ENCODE measurements around the gene JAG1.
"Not testable (repeated sequence)": the region's sequence is repeated elsewhere in the genome, so short reads cannot be mapped to it uniquely, and the experiment has no call there.

Gene JAG1

DNA sequence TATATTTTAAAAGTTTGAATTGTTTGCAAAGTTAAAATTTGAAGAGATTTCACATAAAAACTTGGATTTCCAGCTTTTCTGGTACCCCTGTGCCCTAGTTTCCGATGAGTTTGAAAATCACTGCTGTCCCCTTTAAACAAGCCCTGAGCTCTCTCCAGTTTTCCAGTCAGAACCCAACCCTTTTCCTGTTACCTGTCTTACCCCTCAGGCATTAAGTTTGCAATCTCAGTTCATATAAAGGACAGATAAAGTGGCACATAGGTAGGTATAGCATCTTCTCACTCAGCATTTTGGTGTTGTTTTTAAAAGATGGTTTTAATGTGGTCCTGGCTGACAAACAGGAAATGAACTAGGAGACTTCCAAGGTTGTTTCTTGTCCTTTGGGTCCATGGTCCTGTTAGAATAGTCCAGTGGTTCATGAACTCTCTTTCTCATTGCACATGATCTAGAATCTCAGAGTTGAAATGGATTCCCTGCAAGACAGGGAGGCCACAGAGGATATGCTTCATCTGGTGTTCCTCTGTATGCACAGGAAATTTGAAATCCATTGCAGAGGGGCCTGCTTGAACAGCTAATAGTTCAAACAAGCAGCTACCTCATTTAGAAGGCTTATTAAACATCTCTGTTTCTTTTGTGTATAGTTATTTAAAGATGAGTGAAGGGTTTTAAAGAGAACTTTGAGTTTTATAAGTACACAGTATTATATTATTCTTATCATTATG lies 82.7 kb downstream of the JAG1 start:
- in situ Hi-C loops (cut with MboI; ENCODE audit: low sequenced_read_pairs), result no loop called here

GRCh38 chr20:10590446-10590845 lies 83.4 kb downstream of the JAG1 start:
- in situ Hi-C loops (cut with MboI; ENCODE audit: low sequenced_read_pairs), result not testable (repeated sequence)
